Fibroblast of skin of back (primary cell): ENCODE results near the gene TEX35.
A peak's percentile ranks its signal among the peaks of the same experiment; 100 is the strongest.

Experiments
- DNase-seq: peaks from one replicate; pipeline ENCODE4 v3.0.0-alpha.2; 2013

TEX35 gene

DNA sequence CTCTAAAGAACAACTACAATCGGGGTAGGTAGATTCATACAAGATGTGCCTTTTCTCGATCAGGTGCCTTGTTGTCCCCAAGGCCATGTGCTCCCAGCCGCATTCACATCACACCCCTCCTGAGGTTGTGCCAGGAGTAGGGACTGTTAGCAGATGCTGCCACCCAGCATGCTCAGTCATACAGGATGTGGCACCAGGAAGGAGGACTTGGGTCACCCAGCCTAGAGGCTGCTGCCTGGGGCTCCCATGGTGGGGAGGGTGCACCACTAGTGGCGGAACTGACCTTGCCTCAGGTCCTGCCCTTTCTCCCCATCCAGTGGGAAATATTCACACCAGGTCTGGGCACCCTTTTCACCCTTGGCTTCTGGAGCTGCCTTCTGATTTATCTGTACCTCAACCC is 8.3 kb downstream of the TEX35 start:
- DNase-seq: no peak

DNA sequence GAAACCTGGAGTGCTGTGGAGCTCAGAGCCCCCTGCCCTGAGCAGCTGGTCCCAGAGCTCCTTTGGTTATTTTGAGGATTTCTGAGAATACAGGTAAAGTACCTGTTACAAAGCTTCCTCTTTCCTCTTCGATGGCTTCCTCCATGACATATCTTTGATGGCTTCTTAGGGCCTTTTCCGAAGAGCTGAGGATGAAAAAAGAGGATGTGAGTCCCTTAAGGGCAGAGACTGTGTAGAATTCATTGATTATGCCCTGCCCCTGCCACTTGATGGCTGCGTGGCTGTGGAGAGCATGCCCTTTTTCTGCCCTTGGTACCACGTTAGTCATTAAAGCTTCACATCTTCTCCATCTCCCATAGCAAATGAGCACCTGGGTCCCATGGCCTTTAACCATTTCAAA is 14.2 kb downstream of the TEX35 start:
- no peak for DNase-seq

- no peak for DNase-seq
These were observed 15.5 kb downstream of the TEX35 start for GRCh38 chr1:178528228-178528952.

DNA sequence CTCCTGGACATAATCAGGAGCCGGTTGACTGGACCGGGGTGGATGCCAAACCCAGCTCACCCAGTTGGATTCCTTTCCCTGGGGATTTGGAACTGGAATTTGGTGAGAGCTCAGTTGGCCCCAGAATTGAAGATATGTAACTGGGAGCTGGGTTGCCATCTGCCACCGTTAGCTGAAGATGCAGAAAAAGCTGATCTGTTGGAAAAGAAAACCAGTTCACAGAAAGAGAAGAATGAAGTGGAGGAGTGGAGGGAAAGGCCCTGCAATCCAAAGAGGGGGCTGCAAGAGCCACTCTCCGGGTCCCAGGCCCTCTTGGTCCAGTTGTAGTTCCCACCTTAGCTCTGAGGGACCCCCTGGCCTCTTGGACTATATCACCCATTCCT is 16.0 kb downstream of the TEX35 start:
- no peak for DNase-seq

GRCh38 chr1:178529364-178530036 is 16.6 kb downstream of the TEX35 start:
- no peak for DNase-seq

DNA sequence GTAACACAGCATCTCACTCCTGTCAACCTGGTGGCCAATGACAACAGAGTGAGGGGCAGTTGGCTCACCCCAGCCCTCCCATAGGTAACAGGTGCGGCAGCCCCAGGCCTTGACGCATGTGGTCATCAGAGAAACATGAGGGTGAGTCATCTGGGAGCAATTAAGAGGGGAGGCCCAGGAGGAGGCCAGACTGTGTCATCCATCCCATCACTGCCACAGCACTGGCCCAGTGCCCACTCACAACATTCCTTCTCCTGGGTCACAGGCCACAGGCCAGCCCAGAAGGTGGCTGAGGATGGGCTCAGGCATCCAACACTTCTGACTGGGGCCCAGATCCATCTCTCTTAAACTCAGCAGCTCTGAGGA is 17.1 kb downstream of the TEX35 start:
- peak; percentile 84 for DNase-seq

DNA sequence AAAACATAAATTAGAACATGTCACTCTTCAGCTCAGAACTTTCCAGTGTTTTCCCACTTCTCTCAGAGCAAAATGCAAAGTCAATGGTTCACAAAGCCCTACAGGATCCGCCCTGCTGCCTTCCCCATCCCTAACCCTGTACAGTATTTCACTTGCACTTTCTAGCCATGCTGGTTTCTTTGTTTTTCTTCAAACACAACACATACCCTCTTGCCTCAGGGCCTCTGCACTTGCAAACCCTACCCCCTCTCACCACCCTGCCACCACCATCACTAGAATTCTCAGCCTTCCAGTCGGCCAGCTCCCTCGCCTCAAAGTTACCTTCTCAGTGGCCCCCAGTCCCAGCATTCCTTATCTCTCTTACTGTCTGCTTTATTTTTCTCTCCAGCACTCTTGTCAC is 17.6 kb downstream of the TEX35 start:
- DNase-seq: no peak

DNA sequence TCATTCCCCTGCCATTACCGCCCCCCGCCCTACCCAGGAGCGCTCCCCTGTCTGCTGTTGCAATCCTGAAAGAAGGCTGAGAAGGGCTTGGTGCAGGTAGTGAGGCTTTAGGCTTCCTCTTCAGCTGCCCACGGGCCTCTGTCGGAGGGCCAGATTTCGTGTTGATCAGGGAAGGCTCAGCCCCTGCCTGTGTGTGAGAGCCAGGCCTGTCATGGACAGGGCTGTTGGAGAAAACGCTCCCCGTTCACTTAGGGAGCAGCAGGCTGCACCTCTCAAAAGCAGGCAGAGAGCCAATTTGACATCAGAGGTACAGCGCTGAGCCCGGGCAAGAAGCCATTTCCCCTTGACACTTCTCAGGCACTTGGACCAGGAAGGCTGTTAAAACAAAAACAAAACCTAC is 19.0 kb downstream of the TEX35 start:
- DNase-seq: no peak

DNA sequence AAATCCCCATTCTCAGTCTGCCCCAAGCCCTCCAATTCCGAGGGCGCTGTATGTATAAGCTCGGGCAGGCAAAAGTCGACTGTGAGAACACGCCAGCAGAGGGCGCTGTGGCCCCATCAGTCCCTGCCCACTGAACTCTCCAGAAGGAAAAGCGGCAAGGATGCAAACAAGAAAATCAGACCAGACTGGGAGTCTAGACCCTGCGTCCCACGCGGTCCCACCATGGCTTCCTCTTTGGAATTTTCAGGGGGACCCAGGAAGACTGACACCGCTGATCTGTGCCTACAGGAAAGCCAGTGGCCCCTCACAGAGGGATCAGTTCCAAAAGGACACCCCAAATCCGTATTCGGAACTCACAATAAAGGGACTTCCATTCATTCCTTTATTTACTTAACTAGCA is 19.5 kb downstream of the TEX35 start:
- DNase-seq: peak; percentile 74

GRCh38 chr1:178533121-178533946 is 20.4 kb downstream of the TEX35 start:
- DNase-seq: no peak

DNA sequence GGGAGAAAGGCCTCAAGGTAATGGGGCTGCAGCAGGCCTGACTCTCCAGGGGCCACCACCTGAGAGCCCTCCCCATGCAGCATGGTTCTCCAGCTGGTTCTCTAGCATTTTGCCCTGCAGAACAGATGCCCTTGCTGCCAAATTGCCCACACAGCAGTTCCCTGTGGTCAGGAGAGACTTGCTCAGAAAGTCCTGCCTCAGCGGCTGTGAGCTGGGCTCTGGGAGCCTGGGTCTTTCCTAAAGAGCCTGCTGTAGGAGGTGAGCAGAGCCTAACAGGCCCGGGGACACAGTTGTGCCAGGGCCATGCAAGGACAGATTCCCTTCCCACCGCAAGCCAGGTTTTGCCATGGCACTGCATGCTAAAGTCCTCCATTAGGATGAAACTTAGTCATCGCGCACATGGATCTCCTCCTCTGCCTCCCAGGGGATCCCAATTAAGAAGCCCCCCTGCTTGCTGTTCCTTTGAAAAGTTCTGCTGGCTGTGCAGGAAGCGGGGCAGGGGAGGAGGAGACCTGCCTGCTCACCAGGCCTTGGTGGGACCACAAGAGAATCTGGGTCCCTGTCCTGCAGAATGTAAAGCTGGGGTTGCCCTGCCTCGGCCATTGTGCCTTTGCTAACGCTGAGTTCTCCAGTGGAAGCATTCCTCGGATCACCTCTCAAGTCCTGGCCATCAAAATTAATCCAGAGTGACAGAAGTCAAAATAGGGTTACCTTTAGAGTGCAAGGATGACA is 21.4 kb downstream of the TEX35 start:
- no peak for DNase-seq

DNA sequence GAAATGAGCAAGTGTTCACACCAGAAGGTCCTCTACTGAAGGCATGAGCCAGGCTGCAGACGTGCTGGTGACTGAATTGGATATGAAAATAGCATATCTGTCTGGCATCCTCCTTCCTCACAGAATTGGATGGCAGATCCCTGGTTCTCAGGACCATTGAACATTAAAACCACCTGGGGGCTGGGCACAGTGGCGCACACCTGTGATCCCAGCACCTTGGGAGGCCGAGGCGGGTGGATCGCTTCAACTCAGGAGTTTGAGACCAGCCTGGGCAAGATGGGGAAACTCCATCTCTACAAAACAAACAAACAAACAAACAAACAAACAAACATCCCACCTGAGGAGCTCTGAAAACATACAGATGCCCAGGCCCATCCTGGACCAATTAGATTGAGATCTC is 23.4 kb downstream of the TEX35 start:
- no peak for DNase-seq

DNA sequence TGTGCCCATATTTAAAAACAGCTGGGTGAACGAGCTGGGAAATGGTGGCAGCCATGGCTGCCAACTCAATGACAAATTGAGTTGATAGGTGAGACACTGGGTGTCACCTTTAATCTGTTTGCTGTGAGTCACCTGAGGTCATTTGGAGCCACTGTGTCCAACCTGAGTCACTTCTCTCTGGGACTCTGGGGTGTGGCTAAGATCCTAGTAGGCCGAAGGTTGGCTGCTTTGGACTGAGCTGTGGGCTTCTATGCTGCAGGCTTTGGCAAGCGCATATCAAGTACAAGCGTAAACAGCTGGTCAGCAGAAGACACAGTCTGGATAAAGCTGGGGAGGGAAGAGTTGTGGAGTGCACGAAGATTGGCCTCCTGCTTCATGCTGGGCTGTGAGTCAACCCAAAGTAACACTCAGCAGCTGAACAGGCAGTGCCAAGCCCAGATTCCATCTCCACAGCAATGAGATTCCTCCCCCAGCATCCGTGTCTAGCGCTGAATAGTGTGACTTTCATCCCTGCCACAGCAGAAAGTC is 24.0 kb downstream of the TEX35 start:
- DNase-seq: peak; percentile 95

GRCh38 chr1:178537382-178538090 is 24.6 kb downstream of the TEX35 start:
- no peak for DNase-seq

DNA sequence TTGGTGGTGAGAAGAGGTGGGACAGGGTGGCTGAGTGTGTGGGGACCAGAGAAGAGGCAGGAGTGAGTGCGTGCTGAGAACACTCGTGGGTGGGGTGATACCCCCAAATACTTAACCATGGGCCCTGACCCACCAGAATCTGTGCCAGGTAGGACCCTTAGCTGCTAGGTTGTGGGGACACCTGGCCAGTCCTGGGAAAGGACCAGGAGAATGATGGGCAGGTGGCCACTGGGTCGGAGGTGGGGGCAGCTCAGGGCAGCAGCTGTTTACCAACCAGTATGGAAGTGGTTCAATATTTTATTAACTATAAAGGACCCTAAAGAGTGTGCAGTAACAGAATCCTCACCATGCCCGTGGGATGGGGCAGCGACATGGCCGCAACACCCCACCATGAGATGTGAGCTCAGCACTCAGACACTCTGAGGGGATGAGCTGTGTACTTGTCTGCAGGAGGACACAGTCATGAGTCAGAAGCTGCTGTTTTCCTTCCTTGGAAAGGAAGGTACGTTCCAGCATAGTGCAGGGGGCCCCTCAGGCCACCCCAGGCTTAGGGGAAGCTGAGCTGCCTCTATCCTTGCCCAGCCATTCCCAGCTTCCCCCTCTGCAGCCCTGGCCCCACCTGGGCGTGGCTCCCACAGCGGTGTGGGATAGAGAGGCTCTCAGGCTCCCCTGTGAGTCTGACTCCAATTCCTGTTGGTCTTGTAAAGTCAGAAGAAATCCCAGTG is 25.4 kb downstream of the TEX35 start:
- peak; percentile 89 for DNase-seq

DNA sequence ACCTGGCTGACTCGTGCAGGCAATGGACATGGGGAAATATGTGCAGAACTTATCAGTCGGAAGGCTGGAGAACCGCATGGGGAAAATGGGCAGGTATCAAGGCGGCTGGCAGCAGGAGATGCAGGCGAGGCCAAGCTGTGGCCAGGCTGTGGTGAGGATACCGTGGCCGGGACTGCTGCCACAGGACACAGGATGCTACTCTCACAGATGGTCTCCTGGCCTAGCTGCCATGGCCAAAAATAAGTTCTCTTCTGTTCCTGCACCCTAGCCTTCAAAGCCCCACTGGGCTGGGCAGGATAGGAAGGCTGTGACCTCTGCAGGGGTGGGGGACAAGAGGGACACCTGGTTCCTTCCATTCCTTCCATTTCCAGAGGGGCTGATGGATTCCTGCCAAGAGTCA is 26.4 kb downstream of the TEX35 start:
- DNase-seq: no peak

DNA sequence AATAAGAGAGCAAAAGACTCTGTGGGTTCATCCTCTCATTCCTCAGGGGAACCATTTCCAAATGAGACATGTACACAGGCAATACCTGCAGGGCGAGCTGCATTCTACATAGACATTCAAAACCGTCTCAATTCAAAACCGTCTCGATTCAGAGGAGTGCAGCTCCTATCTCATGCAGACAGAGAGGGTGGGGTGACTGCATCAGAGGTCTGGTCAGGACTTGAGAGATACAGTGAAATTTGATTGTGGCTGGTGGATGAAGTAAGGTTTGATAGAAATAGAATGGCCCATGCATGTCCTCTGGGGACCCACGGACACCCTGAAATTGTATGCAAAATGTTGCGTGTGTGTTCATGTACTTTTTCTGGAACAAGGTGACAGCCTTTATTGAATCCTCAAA is 27.3 kb downstream of the TEX35 start:
- no peak for DNase-seq

- peak; percentile 87 for DNase-seq
These were observed 27.7 kb downstream of the TEX35 start for GRCh38 chr1:178540646-178541045.

DNA sequence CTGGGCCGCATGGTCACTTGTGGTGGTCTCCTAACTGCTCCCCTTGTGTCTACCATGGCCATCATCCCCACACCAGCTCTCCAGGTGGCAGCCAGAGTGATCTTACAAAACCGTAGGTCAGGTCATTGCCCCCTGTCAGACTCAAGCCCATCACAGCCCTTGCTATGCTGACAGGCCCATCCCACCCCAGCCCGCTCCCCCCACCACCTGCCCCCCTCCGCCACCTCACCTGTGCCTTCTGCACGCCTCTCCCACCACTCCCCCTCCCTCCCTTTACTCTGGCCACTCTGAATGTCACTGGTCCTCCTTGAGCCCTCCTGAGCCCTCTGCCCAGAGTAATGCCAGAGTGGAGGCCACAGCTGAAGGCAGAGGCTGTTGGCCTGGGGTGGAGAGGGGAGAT is 28.5 kb downstream of the TEX35 start:
- DNase-seq: no peak

GRCh38 chr1:178541829-178542553 is 29.1 kb downstream of the TEX35 start:
- no peak for DNase-seq
